Measurements from ENCODE around the gene WNT5A.
"Not testable (repeated sequence)": the region's sequence is repeated elsewhere in the genome, so short reads cannot be mapped to it uniquely, and the experiment has no call there.

- not testable (repeated sequence) for TF ChIP-seq POLR2A, POLR2AphosphoS5 (IDR thresholded peaks at IDR 0.05)
- TF ChIP-seq, protein P1, sequence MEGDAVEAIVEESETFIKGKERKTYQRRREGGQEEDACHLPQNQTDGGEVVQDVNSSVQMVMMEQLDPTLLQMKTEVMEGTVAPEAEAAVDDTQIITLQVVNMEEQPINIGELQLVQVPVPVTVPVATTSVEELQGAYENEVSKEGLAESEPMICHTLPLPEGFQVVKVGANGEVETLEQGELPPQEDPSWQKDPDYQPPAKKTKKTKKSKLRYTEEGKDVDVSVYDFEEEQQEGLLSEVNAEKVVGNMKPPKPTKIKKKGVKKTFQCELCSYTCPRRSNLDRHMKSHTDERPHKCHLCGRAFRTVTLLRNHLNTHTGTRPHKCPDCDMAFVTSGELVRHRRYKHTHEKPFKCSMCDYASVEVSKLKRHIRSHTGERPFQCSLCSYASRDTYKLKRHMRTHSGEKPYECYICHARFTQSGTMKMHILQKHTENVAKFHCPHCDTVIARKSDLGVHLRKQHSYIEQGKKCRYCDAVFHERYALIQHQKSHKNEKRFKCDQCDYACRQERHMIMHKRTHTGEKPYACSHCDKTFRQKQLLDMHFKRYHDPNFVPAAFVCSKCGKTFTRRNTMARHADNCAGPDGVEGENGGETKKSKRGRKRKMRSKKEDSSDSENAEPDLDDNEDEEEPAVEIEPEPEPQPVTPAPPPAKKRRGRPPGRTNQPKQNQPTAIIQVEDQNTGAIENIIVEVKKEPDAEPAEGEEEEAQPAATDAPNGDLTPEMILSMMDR (IDR thresholded peaks at IDR 0.05): peak in 2 of 3 donors; percentile 25 to 44
Observed at GRCh38 chr3:55505102-55505501, 18.0 kb upstream of the WNT5A start.
